Aorta (tissue), 5 donors: Measurements from ENCODE around the gene GAB2. TPM values are rescaled to one million over a fixed set of nuclear protein-coding genes. Genes with fewer than 3 reads are reported as not detected.
"Not testable (repeated sequence)": the region's sequence is repeated elsewhere in the genome, so short reads cannot be mapped to it uniquely, and the experiment has no call there.

Source experiments
- ATAC-seq: fragments of 200-7000 bp; cut with Tn5 transposase; one replicate; pipeline ENCODE4 v1.9.1; 2022; ENCODE audit warnings: moderate library complexity; ENCODE audit not compliant: low FRiP score
- DNase-seq, 2 donors: peaks; one replicate each; pipeline ENCODE4 v3.0.0-alpha.2; 2020
- H3K27ac ChIP-seq, 2 donors: one replicate each; pipeline ENCODE4 v1.5.1; 2013; ENCODE audit warnings: low read length in 2 of 2, mild to moderate bottlenecking in 2 of 2, moderate library complexity in 2 of 2, control low read depth in 1 of 2, inconsistent platforms in 1 of 2, low read depth in 1 of 2
- H3K27me3 ChIP-seq, 2 donors: one replicate each; pipeline ENCODE4 v1.6.1; 2013; ENCODE audit warnings: control low read depth in 1 of 2, low read length in 1 of 2, mild to moderate bottlenecking in 1 of 2, moderate library complexity in 1 of 2; ENCODE audit not compliant: insufficient read depth in 2 of 2, control insufficient read depth in 1 of 2
- H3K36me3 ChIP-seq, 2 donors: one replicate each; pipeline ENCODE4 v1.6.1; 2013; ENCODE audit warnings: control low read depth in 1 of 2, low read length in 1 of 2, mild to moderate bottlenecking in 1 of 2; ENCODE audit not compliant: insufficient read depth in 2 of 2, control insufficient read depth in 1 of 2
- H3K4me1 ChIP-seq, 2 donors: one replicate each; pipeline ENCODE4 v1.6.1; 2013; ENCODE audit warnings: low read length in 2 of 2, control low read depth in 1 of 2, mild to moderate bottlenecking in 1 of 2, moderate library complexity in 1 of 2; ENCODE audit not compliant: insufficient read depth in 2 of 2, control insufficient read depth in 1 of 2
- H3K4me3 ChIP-seq, 2 donors: one replicate each; pipeline ENCODE4 v1.5.1; 2013; ENCODE audit warnings: low read length in 2 of 2, control low read depth in 1 of 2, mild to moderate bottlenecking in 1 of 2
- H3K9me3 ChIP-seq: one replicate; pipeline ENCODE4 v1.6.1; 2013; ENCODE audit warnings: mild to moderate bottlenecking, low read length; ENCODE audit not compliant: control insufficient read depth
- WGBS, 2 donors: extraction: QIAGEN DNeasy Blood & Tissue Kit; methylation state at CpG; one replicate each; pipeline ENCODE4 v1.1.7; 2013; 5-methylcytosine and 5-hydroxymethylcytosine counted together
- intact Hi-C, 2 donors: fragments of 100-400 bp; cut with DNase I; formaldehyde crosslinking; loops; one replicate each; pipeline versions ENCODE4 v1.14.2 to v1.15.0; 2022
- polyA plus RNA-seq, 2 donors: library from polyadenylated mRNA; stranded (reverse); fragments of 200-250 nt; gene quantifications; one replicate each; pipeline ENCODE4 v1.2.3, GENCODE V29; 2013
- total RNA-seq, 2 donors: library from RNA; stranded (reverse); fragmentation: NEBNext Ultra II Directional; extraction: Animal tissue kit (Norgen Biotek cat#: 25700); gene quantifications; one replicate each; pipeline ENCODE4 v1.2.1, GENCODE V29; 2021
- donor health status: healthy with polysubstance abuse.
- donor health status: Bipolar disorder and iron deficiency.
- donor health status: DM: no; HTN: no; CAD: no.
- donor health status: DM: no; HTN: no; CAD: no.
- donor health status: DM: yes; HTN: yes; CAD: no.

Gene GAB2
- total and polyA plus RNA-seq, 4 donors, result 19.3 to 82.6 (median 55.2) TPM

- intact Hi-C loops, result loop anchor here in 1 of 2 donors (2.0 kb wide), 1 partner anchor 104 kb away; no protein-coding TSS in a partner anchor
- H3K4me3 ChIP-seq, result no peak overlapping the region
- DNase-seq (peak; percentile 76 to 86), ATAC-seq (peak; percentile 81)
- peaks cover 8 to 17% of the 10 kb centered on the region in 2 donors for H3K4me1 ChIP-seq
- 3 to 4% methylated on average over 6 of the region's 6 CpGs for WGBS, 2 donors
- no peaks in the 10 kb centered on the region for H3K9me3 ChIP-seq
- H3K27ac ChIP-seq, result peak overlapping the region in 1 of 2 donors; percentile 67
- no peaks in the 10 kb centered on the region for H3K27me3 ChIP-seq
- no peaks in the 10 kb centered on the region for H3K36me3 ChIP-seq
Measured at GRCh38 chr11:78310500-78310909, 107.1 kb downstream of the GAB2 start.

- no peak for DNase-seq
- Histone ChIP-seq H3K4me1 (peaks cover 4 to 6% of the 10 kb centered on the region in 2 donors), H3K36me3 (no peaks in the 10 kb centered on the region), H3K4me3 (no peak overlapping the region), H3K27me3 (no peaks in the 10 kb centered on the region), H3K27ac (no peak overlapping the region), H3K9me3 (no peaks in the 10 kb centered on the region)
- intact Hi-C loops, result no loop called here
- no peak for ATAC-seq
- WGBS, 2 donors, result 57 to 74% methylated on average over 2 of the region's 2 CpGs
Measured at GRCh38 chr11:78304201-78304600, 113.4 kb downstream of the GAB2 start.

- WGBS, 2 donors, result 94 to 96% methylated on average over 5 of the region's 5 CpGs
- H3K4me3 ChIP-seq, result no peak overlapping the region
- intact Hi-C loops, result no loop called here
- ATAC-seq, result no peak
- no peaks in the 10 kb centered on the region for H3K36me3 ChIP-seq
- no peaks in the 10 kb centered on the region for H3K27me3 ChIP-seq
- DNase-seq, result no peak
- peaks cover 2 to 4% of the 10 kb centered on the region in 2 donors for H3K4me1 ChIP-seq
- no peak overlapping the region for H3K27ac ChIP-seq
- H3K9me3 ChIP-seq, result no peaks in the 10 kb centered on the region
Measured at GRCh38 chr11:78300108-78300839, 117.3 kb downstream of the GAB2 start.

- intact Hi-C loops, result no loop called here
- 77 to 80% methylated on average over 2 of the region's 2 CpGs for WGBS, 2 donors
- Histone ChIP-seq H3K36me3 (no peaks in the 10 kb centered on the region), H3K4me1 (peaks cover 1 to 4% of the 10 kb centered on the region in 2 donors), H3K27ac (no peak overlapping the region), H3K27me3 (no peaks in the 10 kb centered on the region), H3K9me3 (no peaks in the 10 kb centered on the region), H3K4me3 (no peak overlapping the region)
- DNase-seq (no peak), ATAC-seq (no peak)
Measured at GRCh38 chr11:78299000-78299710, 118.5 kb downstream of the GAB2 start.

GRCh38 chr11:78298291-78298771, 119.3 kb downstream of the GAB2 start:
- intact Hi-C loops, result no loop called here

GRCh38 chr11:78295991-78296930, 121.4 kb downstream of the GAB2 start:
- H3K27ac ChIP-seq, result no peak overlapping the region
- DNase-seq (no peak), ATAC-seq (no peak)
- no peaks in the 10 kb centered on the region for H3K9me3 ChIP-seq
- WGBS, 2 donors, result 77 to 78% methylated on average over 8 of the region's 8 CpGs
- intact Hi-C loops, result no loop called here
- H3K4me3 ChIP-seq, result no peak overlapping the region
- H3K27me3 ChIP-seq, result no peaks in the 10 kb centered on the region
- no peaks in the 10 kb centered on the region for H3K36me3 ChIP-seq
- H3K4me1 ChIP-seq, result peaks cover 1 to 8% of the 10 kb centered on the region in 2 donors

More at GRCh38 chr11:78298291-78298771, 119.3 kb downstream of the GAB2 start:
- no peaks in the 10 kb centered on the region for H3K36me3 ChIP-seq
- no peak overlapping the region for H3K27ac ChIP-seq
- no peaks in the 10 kb centered on the region for H3K9me3 ChIP-seq
- H3K4me3 ChIP-seq, result no peak overlapping the region
- DNase-seq (no peak), ATAC-seq (no peak)
- H3K27me3 ChIP-seq, result no peaks in the 10 kb centered on the region
- WGBS, 2 donors, result 88 to 94% methylated on average over 1 of the region's 1 CpG
- peaks cover 1 to 4% of the 10 kb centered on the region in 2 donors for H3K4me1 ChIP-seq

GRCh38 chr11:78295347-78295746, 122.3 kb downstream of the GAB2 start:
- Histone ChIP-seq H3K4me3 (no peak overlapping the region), H3K27me3 (no peaks in the 10 kb centered on the region), H3K36me3 (no peaks in the 10 kb centered on the region), H3K9me3 (no peaks in the 10 kb centered on the region), H3K4me1 (peaks cover 2 to 8% of the 10 kb centered on the region in 2 donors), H3K27ac (no peak overlapping the region)
- ATAC-seq (no peak), DNase-seq (no peak)
- 94 to 99% methylated on average over 3 of the region's 3 CpGs for WGBS, 2 donors
- intact Hi-C loops, result no loop called here

GRCh38 chr11:78294100-78294499, 123.5 kb downstream of the GAB2 start:
- H3K27ac ChIP-seq, ATAC-seq, intact Hi-C loops, H3K36me3 ChIP-seq, H3K4me3 ChIP-seq, H3K27me3 ChIP-seq, H3K9me3 ChIP-seq, DNase-seq, H3K4me1 ChIP-seq: not testable (repeated sequence)
- WGBS, 2 donors, result 94 to 96% methylated on average over 3 to 5 of the region's 5 CpGs
